GM10266 (cell line): ENCODE results near the gene ACOT7.

Source experiments
- DNase-seq: peaks from one replicate; pipeline ENCODE4 v3.0.0; 2012; ENCODE audit errors: extremely low spot score
- TF ChIP-seq, protein P1 (sequence below): IDR thresholded peaks from 2 replicates; pipeline ENCODE4 v1.5.1; 2012; ENCODE audit warnings: mild to moderate bottlenecking, low read depth; ENCODE audit not compliant: control insufficient read depth, insufficient read depth; ENCODE audit errors: missing control alignments

The ACOT7 gene

DNA sequence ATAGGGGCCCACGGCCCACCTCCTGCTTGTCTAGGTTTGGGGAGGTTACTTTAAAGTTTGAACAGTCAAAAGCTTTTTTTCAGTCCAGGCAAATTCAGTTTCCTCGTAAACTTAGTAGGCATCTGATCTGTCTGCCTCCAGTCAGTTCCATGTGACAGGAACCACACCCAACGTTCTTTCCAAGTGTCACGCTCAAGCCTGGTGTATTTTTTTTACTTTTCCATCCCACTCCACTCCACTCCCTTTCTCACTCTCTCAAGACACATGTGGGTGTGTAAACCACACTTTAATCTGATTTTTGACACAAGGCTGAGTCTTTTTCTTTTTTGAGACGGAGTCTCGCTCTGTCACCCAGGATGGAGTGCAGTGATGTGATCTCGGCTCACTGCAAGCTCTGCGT, 72.4 kb downstream of the ACOT7 start:
- TF ChIP-seq, protein P1, sequence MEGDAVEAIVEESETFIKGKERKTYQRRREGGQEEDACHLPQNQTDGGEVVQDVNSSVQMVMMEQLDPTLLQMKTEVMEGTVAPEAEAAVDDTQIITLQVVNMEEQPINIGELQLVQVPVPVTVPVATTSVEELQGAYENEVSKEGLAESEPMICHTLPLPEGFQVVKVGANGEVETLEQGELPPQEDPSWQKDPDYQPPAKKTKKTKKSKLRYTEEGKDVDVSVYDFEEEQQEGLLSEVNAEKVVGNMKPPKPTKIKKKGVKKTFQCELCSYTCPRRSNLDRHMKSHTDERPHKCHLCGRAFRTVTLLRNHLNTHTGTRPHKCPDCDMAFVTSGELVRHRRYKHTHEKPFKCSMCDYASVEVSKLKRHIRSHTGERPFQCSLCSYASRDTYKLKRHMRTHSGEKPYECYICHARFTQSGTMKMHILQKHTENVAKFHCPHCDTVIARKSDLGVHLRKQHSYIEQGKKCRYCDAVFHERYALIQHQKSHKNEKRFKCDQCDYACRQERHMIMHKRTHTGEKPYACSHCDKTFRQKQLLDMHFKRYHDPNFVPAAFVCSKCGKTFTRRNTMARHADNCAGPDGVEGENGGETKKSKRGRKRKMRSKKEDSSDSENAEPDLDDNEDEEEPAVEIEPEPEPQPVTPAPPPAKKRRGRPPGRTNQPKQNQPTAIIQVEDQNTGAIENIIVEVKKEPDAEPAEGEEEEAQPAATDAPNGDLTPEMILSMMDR = no peak
- no peak for DNase-seq

DNA sequence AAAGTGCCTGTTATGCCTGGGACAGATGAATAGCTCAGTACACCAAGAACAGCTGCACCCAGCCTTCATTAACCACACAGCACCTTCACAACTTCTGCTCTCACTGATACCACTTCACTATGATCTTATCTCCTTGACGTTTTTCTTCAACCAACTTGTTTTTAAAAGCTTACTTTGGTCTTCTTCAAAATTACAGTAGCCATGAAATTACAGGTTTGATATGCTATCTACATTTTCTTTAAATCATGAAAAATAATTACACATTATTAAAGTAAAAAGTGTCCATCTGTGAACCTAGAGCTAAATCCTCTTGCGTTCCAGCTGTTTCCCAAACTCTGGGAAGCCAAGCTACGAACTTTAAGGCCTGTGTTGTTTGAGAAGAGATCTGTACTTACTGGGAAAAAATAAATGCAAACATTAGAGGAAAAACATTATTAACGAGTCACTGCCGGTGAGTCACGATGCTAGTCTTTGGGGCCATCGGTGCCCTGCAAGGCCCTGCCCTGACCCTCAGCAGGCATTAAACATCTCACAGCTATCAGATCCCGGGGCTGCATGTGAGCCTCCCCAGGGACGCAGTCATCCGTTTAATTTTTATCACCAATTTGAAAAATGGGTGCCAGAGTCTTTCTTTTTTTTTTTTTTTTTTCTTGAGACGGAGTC, 76.3 kb downstream of the ACOT7 start:
- no peak for DNase-seq

DNA sequence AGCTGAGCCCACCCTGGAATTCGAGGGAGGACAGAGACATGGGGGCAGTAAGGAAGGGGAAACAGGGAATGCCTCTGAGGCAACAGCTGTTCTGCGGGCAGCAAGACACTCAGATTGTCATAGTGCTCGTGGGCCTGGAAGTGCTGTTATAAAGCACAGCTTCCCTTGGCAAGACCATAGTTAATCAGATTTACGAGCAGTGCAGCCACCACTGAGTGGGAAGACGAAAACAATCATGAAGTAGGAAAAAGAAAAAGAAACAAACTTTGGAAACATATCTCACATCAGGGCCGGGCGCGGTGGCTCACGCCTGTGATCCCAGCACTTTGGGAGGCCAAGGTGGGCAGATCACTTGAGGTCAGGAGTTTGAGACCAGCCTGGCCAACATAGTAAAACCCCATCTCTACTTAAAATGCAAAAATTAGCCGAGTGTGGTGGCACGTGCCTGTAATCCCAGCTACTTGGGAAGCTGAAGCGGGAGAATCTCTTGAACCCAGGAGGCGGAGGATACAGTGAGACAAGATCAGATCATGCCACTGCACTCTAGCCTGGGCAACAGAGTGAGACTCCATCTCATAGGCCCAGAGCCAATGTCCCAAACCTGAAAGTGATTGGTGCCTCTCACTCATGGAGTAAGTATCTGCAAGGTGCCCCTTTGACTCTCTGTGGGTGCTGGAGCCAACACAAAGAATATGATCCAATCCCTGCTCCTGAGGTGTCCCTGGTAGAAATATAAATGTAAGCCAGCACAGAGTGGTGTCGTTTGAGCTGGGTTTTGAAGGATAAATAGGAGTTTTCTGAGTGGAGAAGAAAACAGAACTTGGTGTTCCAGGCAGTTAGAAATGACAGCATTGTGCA, 77.1 kb downstream of the ACOT7 start:
- TF ChIP-seq, protein P1 = no peak
- no peak for DNase-seq

More for the DNA sequence above, 76.3 kb downstream of the ACOT7 start:
- TF ChIP-seq, protein P1 = no peak

DNA sequence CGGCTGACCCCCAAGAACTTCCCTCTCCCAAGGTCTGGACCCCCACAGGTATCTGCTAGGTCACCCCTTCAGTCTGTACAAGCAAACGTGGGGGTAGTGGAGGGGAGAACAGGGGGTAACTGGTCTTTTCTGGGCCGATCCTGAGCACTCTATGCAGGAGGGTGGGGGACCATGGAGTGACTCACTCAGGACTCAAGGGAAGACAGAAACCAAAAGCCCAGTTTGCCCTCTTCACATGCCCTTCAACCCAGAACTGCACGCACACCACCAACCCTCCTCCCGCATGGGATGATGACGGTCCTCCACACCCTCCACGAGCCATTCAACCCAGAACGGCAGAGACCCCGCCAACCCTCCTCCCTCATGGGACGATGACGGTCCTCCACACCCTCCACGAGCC, 79.1 kb downstream of the ACOT7 start:
- TF ChIP-seq, protein P1 = no peak
- no peak for DNase-seq

DNA sequence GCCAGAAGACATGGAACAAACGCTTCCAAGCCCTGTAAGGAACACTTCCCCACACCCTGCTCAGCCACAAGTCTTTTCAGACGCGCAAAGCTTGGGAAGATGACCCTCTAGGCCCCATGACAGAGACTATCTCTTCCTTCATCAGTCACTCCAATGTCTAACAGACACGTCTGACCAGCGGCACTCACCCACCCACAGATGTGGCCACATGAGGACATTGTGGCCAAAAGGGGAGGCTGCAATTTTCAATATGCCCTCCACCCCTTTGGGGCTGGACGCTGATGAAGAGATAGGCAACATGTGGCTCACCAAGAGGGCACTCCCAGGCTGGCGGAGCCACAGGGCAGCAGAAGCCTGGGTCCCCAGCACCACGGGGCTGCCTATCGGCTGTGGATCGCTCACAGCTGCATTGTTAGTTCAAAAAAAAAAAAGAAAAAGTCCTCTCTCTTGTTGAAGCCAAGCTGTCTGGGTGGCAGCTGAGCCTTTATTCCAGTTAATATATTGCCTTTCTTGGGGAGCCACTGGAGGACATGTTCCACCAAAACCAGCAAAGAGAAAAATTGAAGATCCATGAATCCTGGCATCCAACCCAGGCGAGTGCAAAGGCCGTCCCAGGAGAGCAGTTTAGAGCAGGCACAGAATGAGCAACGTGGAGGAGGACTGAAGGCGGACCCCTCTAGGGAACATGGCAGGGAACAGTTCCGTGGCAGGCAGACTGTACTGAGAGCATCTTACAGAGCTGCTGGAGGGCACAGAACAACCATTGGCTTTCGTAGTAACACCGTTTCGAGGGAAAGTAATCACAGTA, 80.0 kb downstream of the ACOT7 start:
- TF ChIP-seq, protein P1 = no peak
- no peak for DNase-seq

DNA sequence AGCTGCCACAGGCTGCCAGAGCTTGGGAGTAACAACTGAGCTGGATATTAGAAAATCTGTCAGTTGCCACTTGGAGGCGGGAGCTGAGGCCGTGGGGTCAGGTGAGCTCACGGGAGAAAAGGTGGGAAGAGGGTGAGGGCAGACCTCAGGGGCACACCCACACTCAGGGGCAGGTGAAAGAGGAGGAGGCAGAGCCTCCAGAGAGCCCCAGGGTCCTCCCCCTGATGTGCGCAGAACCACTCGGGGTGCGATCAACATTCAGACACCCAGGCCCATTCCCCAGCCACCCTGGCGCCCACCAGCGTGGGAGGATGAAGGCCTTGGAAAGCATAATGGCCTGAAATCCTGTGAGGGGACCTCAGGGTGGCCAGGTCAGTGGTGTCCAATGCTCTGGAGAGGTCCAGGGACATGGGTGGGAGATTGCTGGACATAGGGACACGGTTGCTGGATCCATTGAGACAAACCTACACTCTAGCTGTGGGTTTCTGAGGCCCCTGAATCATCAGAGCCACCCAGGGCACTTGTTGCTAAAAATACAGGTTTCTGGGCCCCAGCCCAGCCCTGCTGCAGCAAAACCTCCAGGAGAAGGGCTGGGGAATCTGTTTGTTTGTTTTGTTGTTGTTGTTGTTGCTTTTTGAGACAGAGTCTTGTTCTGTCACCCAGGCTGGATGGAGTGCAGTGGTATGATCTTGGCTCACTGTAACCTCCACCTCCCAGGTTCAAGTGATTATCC, 83.3 kb downstream of the ACOT7 start:
- TF ChIP-seq, protein P1 = no peak
- DNase-seq = no peak
